ENCODE data around the gene IL4I1. TPM values are rescaled to one million over a fixed set of nuclear protein-coding genes. Genes with fewer than 3 reads are reported as not detected.

The IL4I1 gene
- 0.23 TPM in 1 of 2 replicates, not detected in the other for total RNA-seq (ENCODE audit: low replicate concordance)

GRCh38 chr19:49896863-49897621 lies at the start of gene IL4I1:
Gene IL4I1 (minus strand): TSS chr19:49896887. CDS start chr19:49896160, 727 bp downstream.

GRCh38 chr19:49929121-49929610 lies 32.5 kb upstream of the IL4I1 start, which contains the start of the genes ATF5 and NUP62:
Gene ATF5 (plus strand): TSS chr19:49929205. CDS start chr19:49930851, 1,646 bp downstream.
Gene NUP62 (minus strand): TSS chr19:49929504. CDS start chr19:49909807, 19,697 bp downstream.

GRCh38 chr19:49877020-49877878 lies 19.4 kb downstream of the IL4I1 start, which contains the start of the genes AKT1S1 and TBC1D17:
Gene AKT1S1 (minus strand): TSS chr19:49877355. CDS start chr19:49873295, 4,060 bp downstream.
Gene TBC1D17 (plus strand): TSS chr19:49877702. CDS start chr19:49877724, 22 bp downstream.

GRCh38 chr19:49866933-49867782 lies 29.5 kb downstream of the IL4I1 start, which contains the start of gene PNKP:
Gene PNKP (minus strand): TSS chr19:49867576. CDS start chr19:49867204, 372 bp downstream.

GRCh38 chr19:49850487-49851342 lies 46.0 kb downstream of the IL4I1 start, which contains the start of gene PTOV1:
Gene PTOV1 (plus strand): TSS chr19:49851159.

Other genes with a start within 250 kb of the IL4I1 start
- 48.9 and 55.8 TPM in 2 replicates for gene IRF3, start 231.0 kb downstream of the IL4I1 start, total RNA-seq (ENCODE audit: low replicate concordance)
- 2.2 and 3.0 TPM in 2 replicates for gene BCL2L12, start 231.0 kb downstream of the IL4I1 start, total RNA-seq (ENCODE audit: low replicate concordance)
- 531 and 544 TPM in 2 replicates for gene PRMT1, start 219.6 kb downstream of the IL4I1 start, total RNA-seq (ENCODE audit: low replicate concordance)
- gene ADM5, start 207.3 kb downstream of the IL4I1 start, total RNA-seq (ENCODE audit: low replicate concordance), result 0.15 and 0.59 TPM in 2 replicates
- gene CPT1C, start 205.8 kb downstream of the IL4I1 start, total RNA-seq (ENCODE audit: low replicate concordance), result 11.7 and 21.6 TPM in 2 replicates
- 0.08 and 3.3 TPM in 2 replicates for gene TSKS, start 133.6 kb downstream of the IL4I1 start, total RNA-seq (ENCODE audit: low replicate concordance)
- 82.6 and 113 TPM in 2 replicates for gene AP2A1, start 129.9 kb downstream of the IL4I1 start, total RNA-seq (ENCODE audit: low replicate concordance)
- 19.3 and 21.6 TPM in 2 replicates for gene FUZ, start 83.6 kb downstream of the IL4I1 start, total RNA-seq (ENCODE audit: low replicate concordance)
- gene MED25, start 78.6 kb downstream of the IL4I1 start, total RNA-seq (ENCODE audit: low replicate concordance), result 13.0 and 14.7 TPM in 2 replicates
- gene PTOV1, start 45.7 kb downstream of the IL4I1 start, total RNA-seq (ENCODE audit: low replicate concordance), result 64.5 and 72.9 TPM in 2 replicates
- 25.7 and 40.7 TPM in 2 replicates for gene PNKP, start 29.3 kb downstream of the IL4I1 start, total RNA-seq (ENCODE audit: low replicate concordance)
- gene AKT1S1, start 19.5 kb downstream of the IL4I1 start, total RNA-seq (ENCODE audit: low replicate concordance), result 7.1 and 9.8 TPM in 2 replicates
- gene TBC1D17, start 19.2 kb downstream of the IL4I1 start, total RNA-seq (ENCODE audit: low replicate concordance), result 5.6 and 7.0 TPM in 2 replicates
- 2.8 and 8.8 TPM in 2 replicates for gene ATF5, start 32.3 kb upstream of the IL4I1 start, total RNA-seq (ENCODE audit: low replicate concordance)
- 17.2 and 21.4 TPM in 2 replicates for gene NUP62, start 32.6 kb upstream of the IL4I1 start, total RNA-seq (ENCODE audit: low replicate concordance)
- not detected in 2 replicates for gene SIGLEC11, start 64.3 kb upstream of the IL4I1 start, total RNA-seq (ENCODE audit: low replicate concordance)
- gene VRK3, start 128.5 kb upstream of the IL4I1 start, total RNA-seq (ENCODE audit: low replicate concordance), result 15.9 and 17.3 TPM in 2 replicates
- gene ZNF473, start 129.1 kb upstream of the IL4I1 start, total RNA-seq (ENCODE audit: low replicate concordance), result 5.3 and 6.3 TPM in 2 replicates